Lung (tissue), 12 donors: ENCODE measurements around the gene CEP63. TPM values are rescaled to one million over a fixed set of nuclear protein-coding genes. Genes with fewer than 3 reads are reported as not detected.
"Not testable (repeated sequence)": the region's sequence is repeated elsewhere in the genome, so short reads cannot be mapped to it uniquely, and the experiment has no call there.

ENCODE experiments used
- ATAC-seq: fragments of 200-7000 bp; cut with Tn5 transposase; one replicate; pipeline ENCODE4 v1.9.1; 2020; ENCODE audit warnings: moderate number of reproducible peaks; ENCODE audit not compliant: insufficient read depth, low FRiP score
- DNase-seq, 3 donors: peaks; one replicate each; pipeline ENCODE4 v3.0.0-alpha.2; 2013 to 2017
- H3K27ac ChIP-seq, 2 donors: one replicate each; pipeline ENCODE4 v1.5.1; 2013; ENCODE audit warnings: mild to moderate bottlenecking in 2 of 2, moderate library complexity in 2 of 2, control low read depth in 1 of 2, inconsistent platforms in 1 of 2, low read depth in 1 of 2, low read length in 1 of 2
- H3K27me3 ChIP-seq, 3 donors: one replicate each; pipeline ENCODE4 v1.5.1; 2013; ENCODE audit warnings: low read length in 2 of 3; ENCODE audit not compliant: control insufficient read depth in 3 of 3, insufficient read depth in 3 of 3
- H3K36me3 ChIP-seq, 4 donors: one replicate each; pipeline ENCODE4 v1.5.1; 2013; ENCODE audit warnings: low read length in 4 of 4, mild to moderate bottlenecking in 1 of 4, moderate library complexity in 1 of 4; ENCODE audit not compliant: control insufficient read depth in 4 of 4, insufficient read depth in 4 of 4
- H3K4me1 ChIP-seq, 5 donors: one replicate each; pipeline ENCODE4 v1.5.1; 2013; ENCODE audit warnings: low read length in 5 of 5, mild to moderate bottlenecking in 2 of 5, moderate library complexity in 1 of 5; ENCODE audit not compliant: control insufficient read depth in 5 of 5, insufficient read depth in 5 of 5
- H3K4me3 ChIP-seq: one replicate; pipeline ENCODE4 v1.5.1; 2013; ENCODE audit warnings: mild to moderate bottlenecking, control low read depth, moderate library complexity
- H3K9ac ChIP-seq, 2 donors: one replicate each; pipeline ENCODE4 v1.5.1; 2013; ENCODE audit warnings: low read length in 2 of 2, control low read depth in 1 of 2; ENCODE audit not compliant: insufficient read depth in 1 of 2
- H3K9me3 ChIP-seq, 4 donors: one replicate each; pipeline ENCODE4 v1.5.1; 2013; ENCODE audit warnings: low read length in 3 of 4, mild to moderate bottlenecking in 1 of 4, moderate library complexity in 1 of 4; ENCODE audit not compliant: control insufficient read depth in 4 of 4, insufficient read depth in 3 of 4
- CTCF ChIP-seq: IDR thresholded peaks from 2 replicates; pipeline ENCODE4 v1.5.1; 2012; ENCODE audit warnings: mild to moderate bottlenecking; ENCODE audit errors: control extremely low read depth, extremely low read depth
- WGBS, 2 donors: extraction: QIAGEN DNeasy Blood & Tissue Kit; methylation state at CpG; one replicate each; pipeline ENCODE4 v1.1.7; 2013; 5-methylcytosine and 5-hydroxymethylcytosine counted together
- polyA plus RNA-seq, 2 donors: library from polyadenylated mRNA; stranded (reverse); fragments of 200-250 nt; gene quantifications; one replicate each; pipeline ENCODE4 v1.2.1, GENCODE V29; 2013
- total RNA-seq, 2 donors: library from RNA; depleted of rRNA in 1 of 2; stranded (reverse); fragments of >200 nt in 1 of 2; gene quantifications; one replicate each; pipeline ENCODE4 v1.2.1, GENCODE V29; 2014 to 2021
- donor health status: control.
- donor health status: control.
- donor health status: Bipolar disorder and iron deficiency.
- donor health status: healthy.
- donor health status: DM: yes; HTN: yes; CAD: no.

Gene CEP63
- total and polyA plus RNA-seq, 4 donors, result 12.4 to 50.1 (median 18.2) TPM

DNA sequence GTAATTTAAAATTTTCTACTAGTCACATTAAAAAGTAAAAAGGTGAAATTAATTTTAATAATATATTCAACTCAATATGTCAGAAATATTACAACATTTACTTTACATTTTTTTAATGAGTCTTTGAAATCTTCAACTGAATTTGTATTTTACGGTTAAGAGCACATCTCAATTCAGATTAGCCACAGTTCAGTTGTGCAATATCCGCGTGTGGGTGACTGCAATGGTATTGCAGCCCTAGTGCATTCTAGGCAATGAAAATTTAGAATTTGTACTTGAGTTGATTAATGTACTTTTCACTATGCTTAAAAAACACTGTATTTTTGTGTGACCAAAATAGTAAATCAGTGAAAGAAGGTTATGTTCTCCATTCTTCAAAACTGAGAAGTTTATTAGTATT lies 57.3 kb downstream of the CEP63 start:
- H3K9ac ChIP-seq, result no peak overlapping the region
- WGBS, 2 donors, result 34 to 68% methylated on average over 3 of the region's 3 CpGs
- no peaks in the 10 kb centered on the region for H3K9me3 ChIP-seq
- no peaks in the 10 kb centered on the region for H3K27me3 ChIP-seq
- DNase-seq, result peak in 1 of 3 donors; percentile 13
- H3K27ac ChIP-seq, result no peak overlapping the region
- H3K36me3 ChIP-seq, result peaks cover 5 to 19% (median 7%) of the 10 kb centered on the region in 4 donors
- no peak overlapping the region for H3K4me3 ChIP-seq
- no peak for ATAC-seq
- H3K4me1 ChIP-seq, result no peaks in the 10 kb centered on the region
- TF ChIP-seq CTCF, result no peak

- Histone ChIP-seq H3K4me3 (no peak overlapping the region), H3K4me1 (no peaks in the 10 kb centered on the region), H3K9ac (no peak overlapping the region), H3K9me3 (no peaks in the 10 kb centered on the region), H3K36me3 (peaks cover 4 to 19% (median 8%) of the 10 kb centered on the region in 4 donors), H3K27me3 (no peaks in the 10 kb centered on the region), H3K27ac (no peak overlapping the region)
- ATAC-seq (no peak), DNase-seq (no peak)
- 38 to 71% methylated on average over 2 of the region's 2 CpGs for WGBS, 2 donors
- no peak for TF ChIP-seq CTCF
These were observed 58.5 kb downstream of the CEP63 start for GRCh38 chr3:134544316-134544715.

DNA sequence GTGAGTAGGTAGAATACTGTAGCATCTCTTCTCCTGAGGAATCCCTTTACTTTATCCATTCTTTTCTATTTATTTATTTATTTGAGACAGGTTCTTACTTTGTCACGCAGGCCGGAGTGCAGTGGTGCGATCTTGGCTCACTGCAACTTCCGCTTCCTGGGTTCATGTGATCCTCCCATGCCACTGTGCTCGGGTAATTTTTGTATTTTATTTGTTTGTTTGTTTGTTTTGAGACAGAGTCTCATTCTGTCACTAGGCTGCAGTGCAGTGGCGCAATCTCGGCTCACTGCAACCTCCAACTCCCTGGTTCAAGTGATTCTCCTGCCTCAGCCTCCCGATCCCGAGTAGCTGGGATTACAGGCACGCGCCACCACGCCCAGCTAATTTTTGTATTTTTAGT lies 58.9 kb downstream of the CEP63 start:
- H3K4me3 ChIP-seq, H3K9ac ChIP-seq, H3K4me1 ChIP-seq, DNase-seq, H3K27me3 ChIP-seq, H3K27ac ChIP-seq, H3K9me3 ChIP-seq, ATAC-seq: not testable (repeated sequence)
- peaks cover 4 to 22% (median 10%) of the 10 kb centered on the region in 4 donors for H3K36me3 ChIP-seq
- WGBS, 2 donors, result 69 to 80% methylated on average over 12 of the region's 12 CpGs

- DNase-seq (no peak), ATAC-seq (no peak)
- Histone ChIP-seq H3K9ac (no peak overlapping the region), H3K27ac (no peak overlapping the region), H3K27me3 (no peaks in the 10 kb centered on the region), H3K9me3 (no peaks in the 10 kb centered on the region), H3K4me3 (no peak overlapping the region), H3K4me1 (peaks cover 0 to 1% (median 0%) of the 10 kb centered on the region in 5 donors), H3K36me3 (peaks cover 10 to 32% (median 18%) of the 10 kb centered on the region in 4 donors)
- 54 to 78% methylated on average over 2 of the region's 2 CpGs for WGBS, 2 donors
- no peak for TF ChIP-seq CTCF
These were observed 60.0 kb downstream of the CEP63 start for GRCh38 chr3:134545818-134546217.
